HG03175 (cell line): ENCODE data around the gene GPHA2.
A peak's percentile ranks its signal among the peaks of the same experiment; 100 is the strongest.

Source experiments
- ATAC-seq: cut with Tn5 transposase; IDR thresholded peaks from one replicate; pipeline ENCODE4 v1.9.1; 2021; ENCODE audit warnings: mild to moderate bottlenecking, moderate library complexity; ENCODE audit not compliant: unreplicated experiment

Gene GPHA2

GRCh38 chr11:64911689-64912088 lies 24.0 kb downstream of the GPHA2 start:
- no peak for ATAC-seq

DNA sequence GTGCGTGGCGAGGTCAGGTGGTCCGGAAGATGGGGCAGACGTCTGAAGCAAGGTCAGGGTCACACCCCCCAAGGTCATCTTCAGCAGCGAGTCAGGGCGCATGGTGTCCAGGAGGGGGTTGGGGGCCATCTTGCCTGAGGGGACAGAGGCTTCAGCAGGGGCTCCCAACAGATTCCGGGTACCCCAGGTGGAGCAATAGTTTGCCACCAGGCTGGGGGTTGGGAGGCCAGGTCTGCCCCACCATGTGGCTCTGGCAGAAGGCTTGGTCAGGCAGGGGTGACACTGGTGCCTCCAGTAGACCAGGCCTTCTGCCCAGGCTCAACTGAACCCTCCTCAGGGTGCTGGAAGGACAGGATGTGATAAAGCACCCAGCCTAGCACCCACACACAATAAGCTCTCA lies 24.6 kb downstream of the GPHA2 start:
- no peak for ATAC-seq

GRCh38 chr11:64910451-64911093 lies 25.1 kb downstream of the GPHA2 start:
- ATAC-seq: no peak

DNA sequence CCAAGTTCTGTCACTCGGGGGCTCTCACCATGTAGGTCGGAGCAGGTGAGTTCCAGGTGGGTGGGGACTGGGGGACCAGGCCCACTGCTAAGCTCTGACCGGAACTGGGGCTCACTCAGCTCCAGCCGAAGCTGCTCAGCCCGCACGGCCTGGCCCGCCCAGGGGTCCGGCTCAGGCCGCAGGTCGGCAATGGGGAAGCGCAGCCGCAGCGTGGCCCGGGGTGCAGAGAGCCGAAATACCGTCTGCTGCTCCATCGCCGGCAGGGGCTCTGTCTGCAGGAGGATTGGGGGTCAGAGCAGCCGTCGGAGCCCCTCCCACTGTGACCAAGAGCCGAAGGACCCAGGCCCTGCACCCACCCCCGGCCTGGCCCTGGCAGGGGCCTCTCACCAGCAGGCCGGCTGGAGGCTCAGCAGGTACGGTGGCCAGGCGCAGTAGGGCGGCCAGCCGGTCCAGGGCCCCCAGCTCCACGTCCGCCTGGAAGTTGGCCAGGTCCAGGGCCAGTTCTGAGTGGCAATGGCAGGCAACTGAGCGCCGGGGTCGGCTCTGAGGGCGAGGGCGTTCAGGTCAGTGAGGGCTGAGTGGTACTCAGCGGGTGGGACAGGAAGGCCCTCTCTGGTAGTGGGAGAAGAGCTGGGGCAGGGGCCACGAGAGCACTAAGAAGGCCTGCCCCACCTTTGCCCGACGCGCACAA lies 25.9 kb downstream of the GPHA2 start:
- no peak for ATAC-seq

DNA sequence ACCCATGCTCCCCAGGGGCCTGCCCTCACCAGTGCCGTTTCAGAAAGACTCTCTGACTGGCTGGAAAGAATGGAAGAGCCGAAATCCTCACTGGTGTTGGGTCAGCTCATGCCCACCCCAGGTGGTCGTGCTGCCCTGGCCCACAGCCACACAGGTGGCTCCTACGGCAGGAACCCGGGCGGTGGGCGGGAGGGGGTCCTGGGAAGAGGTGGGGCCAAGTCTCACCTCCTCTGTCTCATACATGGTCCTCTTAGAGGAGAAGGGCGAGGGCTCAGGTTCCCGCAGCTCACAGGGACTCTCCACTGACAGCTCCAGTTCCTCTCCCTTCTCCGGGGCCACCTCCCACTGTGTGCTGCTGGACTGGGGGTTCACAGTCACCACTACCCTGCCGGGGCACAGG lies 26.9 kb downstream of the GPHA2 start:
- ATAC-seq: no peak

GRCh38 chr11:64906314-64906635 lies 29.4 kb downstream of the GPHA2 start:
- ATAC-seq: no peak

- ATAC-seq: no peak
Observed at GRCh38 chr11:64905516-64906313, 30.0 kb downstream of the GPHA2 start.

- no peak for ATAC-seq
Observed at GRCh38 chr11:64903291-64903833, 32.3 kb downstream of the GPHA2 start.

DNA sequence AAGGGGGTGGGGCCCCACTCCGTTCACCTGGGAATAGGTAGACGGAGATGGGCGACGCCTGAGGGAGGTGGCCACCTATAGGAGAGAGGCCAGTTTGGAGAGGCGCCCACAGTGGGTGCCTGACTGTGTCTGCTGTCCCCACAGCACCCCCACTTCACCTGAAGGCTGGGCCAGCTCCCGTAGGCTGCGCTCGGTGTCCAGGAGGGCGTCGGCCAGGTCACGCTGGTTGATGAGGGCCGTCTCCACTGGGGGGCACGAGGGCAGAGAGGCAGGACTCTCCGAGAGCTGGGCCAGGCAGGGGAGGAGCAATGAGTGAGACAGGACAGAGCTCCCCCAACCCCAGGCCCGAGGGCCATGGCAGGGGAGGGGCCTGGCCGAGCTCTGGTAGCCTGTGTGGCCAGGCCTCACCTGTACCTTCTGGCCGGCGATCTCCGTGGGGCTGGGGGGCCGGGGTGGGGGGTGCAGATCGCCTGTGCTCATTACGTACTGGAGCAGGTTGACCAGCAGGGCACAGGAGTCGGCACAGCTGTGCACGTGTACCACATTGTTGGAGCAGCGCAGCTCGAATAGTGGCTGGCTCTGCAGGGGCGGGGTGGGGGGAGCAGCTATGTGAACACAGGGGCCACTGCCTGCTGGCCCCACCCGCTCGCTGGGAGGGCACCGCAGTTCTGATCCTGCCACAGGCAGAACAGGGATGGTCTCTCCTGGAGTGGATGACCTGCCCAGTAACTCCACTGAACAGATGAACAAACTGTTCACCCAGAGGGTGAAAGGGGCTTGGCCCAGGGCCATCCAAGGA lies 33.4 kb downstream of the GPHA2 start:
- ATAC-seq: no peak

- ATAC-seq: no peak
Observed at GRCh38 chr11:64900774-64901173, 34.9 kb downstream of the GPHA2 start.

- ATAC-seq: no peak
Observed at GRCh38 chr11:64900263-64900678, 35.4 kb downstream of the GPHA2 start.

GRCh38 chr11:64898541-64898940 lies 37.2 kb downstream of the GPHA2 start:
- ATAC-seq: no peak

GRCh38 chr11:64898076-64898445 lies 37.6 kb downstream of the GPHA2 start:
- ATAC-seq: no peak

- ATAC-seq: no peak
Observed at GRCh38 chr11:64897381-64898075, 38.2 kb downstream of the GPHA2 start.

- ATAC-seq: no peak
Observed at GRCh38 chr11:64896448-64897022, 39.2 kb downstream of the GPHA2 start.

GRCh38 chr11:64894812-64895452 lies 40.8 kb downstream of the GPHA2 start:
- no peak for ATAC-seq

DNA sequence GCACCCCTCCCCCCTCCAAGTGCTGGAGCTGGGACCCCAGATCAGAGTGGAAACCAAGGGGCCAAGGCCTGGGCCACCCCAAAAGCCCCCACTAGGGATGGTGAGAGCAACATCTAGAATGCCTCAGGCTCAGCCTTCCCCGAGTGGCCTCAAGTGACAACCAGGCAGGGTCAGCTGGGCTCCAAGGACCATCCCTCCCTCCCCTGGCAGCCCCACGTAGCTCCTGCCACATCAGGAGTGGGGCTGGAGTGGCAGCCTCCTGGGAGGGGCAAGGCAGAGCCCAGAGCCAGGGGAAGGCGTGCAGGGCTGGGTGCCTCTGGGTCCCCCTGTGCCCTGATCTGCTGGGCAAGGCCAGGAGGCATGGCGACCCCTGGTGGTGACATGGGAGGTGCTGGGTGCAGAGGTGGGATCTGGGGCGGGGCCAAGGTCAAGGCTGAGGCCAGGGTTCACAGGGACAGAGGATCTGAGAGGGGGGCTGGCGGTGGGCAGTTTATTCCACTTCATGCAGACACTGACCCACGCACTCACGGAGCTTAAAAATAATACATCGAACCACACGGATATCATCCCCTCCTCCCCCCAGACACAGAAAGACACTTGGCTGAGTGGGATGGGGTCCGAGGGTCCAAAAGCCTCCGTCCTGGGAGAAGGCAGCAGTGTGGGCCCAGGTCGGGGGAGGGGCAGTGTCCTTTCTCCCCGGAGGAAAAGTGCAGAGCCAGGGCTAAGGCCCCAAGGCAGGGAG lies 41.5 kb downstream of the GPHA2 start:
- peak; percentile 77 for ATAC-seq

- ATAC-seq: no peak
Observed at GRCh38 chr11:64893194-64894069, 42.3 kb downstream of the GPHA2 start.
